Sigmoid colon (tissue), 4 donors: ENCODE data around the gene PRTG.

Experiments used
- EP300 ChIP-seq, 4 donors: sonication (generic); formaldehyde crosslinking; IDR thresholded peaks; one replicate each; pipeline ENCODE4 v1.6.1; 2017; ENCODE audit warnings: antibody characterized with exemption in 4 of 4
- POLR2A ChIP-seq, 2 donors: fragments of 450-650 bp; IDR thresholded peaks; one replicate each; pipeline ENCODE4 v1.6.1; 2016; ENCODE audit warnings: antibody characterized with exemption in 2 of 2, mild to moderate bottlenecking in 2 of 2, moderate library complexity in 2 of 2
- TF ChIP-seq, protein P1 (sequence below), 4 experiments: fragments of 450-650 bp in 3 of 4; fragments of 200-600 bp in 1 of 4; IDR thresholded peaks; one replicate each; pipeline ENCODE4 v1.5.1; 2016 to 2019; ENCODE audit warnings: antibody characterized with exemption in 4 of 4, mild to moderate bottlenecking in 3 of 4, moderate library complexity in 2 of 4

DNA sequence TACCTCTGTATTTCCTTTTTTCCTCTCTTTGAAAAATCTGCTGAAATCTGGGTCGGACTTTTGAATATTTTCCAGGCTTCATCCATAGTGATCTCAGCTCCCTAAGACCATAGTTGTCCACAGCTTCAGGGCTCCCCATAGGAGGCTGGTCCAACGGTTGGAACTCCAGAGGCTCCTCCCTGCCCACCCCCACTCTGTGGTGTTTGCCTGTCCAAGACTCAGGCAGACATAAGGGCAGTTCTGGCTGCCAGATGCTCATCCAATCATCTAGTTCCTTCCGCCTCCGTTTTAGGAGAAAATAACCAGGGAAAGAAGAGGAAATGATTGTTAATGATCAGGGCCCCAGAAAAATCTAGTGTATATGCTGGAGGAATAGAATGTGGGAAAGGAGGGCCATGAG, 27.9 kb upstream of the PRTG start:
- TF ChIP-seq POLR2A (IDR thresholded peaks at IDR 0.05), result no peak
- TF ChIP-seq EP300 (IDR thresholded peaks at IDR 0.05), result no peak
- TF ChIP-seq, protein P1, sequence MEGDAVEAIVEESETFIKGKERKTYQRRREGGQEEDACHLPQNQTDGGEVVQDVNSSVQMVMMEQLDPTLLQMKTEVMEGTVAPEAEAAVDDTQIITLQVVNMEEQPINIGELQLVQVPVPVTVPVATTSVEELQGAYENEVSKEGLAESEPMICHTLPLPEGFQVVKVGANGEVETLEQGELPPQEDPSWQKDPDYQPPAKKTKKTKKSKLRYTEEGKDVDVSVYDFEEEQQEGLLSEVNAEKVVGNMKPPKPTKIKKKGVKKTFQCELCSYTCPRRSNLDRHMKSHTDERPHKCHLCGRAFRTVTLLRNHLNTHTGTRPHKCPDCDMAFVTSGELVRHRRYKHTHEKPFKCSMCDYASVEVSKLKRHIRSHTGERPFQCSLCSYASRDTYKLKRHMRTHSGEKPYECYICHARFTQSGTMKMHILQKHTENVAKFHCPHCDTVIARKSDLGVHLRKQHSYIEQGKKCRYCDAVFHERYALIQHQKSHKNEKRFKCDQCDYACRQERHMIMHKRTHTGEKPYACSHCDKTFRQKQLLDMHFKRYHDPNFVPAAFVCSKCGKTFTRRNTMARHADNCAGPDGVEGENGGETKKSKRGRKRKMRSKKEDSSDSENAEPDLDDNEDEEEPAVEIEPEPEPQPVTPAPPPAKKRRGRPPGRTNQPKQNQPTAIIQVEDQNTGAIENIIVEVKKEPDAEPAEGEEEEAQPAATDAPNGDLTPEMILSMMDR (IDR thresholded peaks at IDR 0.05), result no peak
